Transverse colon (tissue), 4 donors: ENCODE measurements around the gene CLIC5. TPM values are rescaled to one million over a fixed set of nuclear protein-coding genes. Genes with fewer than 3 reads are reported as not detected.
A peak's percentile ranks its signal among the peaks of the same experiment; 100 is the strongest.

Experiments
- DNase-seq: peaks from one replicate; pipeline ENCODE4 v3.0.0-alpha.2; 2019
- H3K27ac ChIP-seq, 4 donors: fragments of 200-600 bp; sonication (generic); 2 replicates each; pipeline ENCODE4 v1.5.1; 2016 to 2018; ENCODE audit warnings: inconsistent platforms in 4 of 4
- H3K27me3 ChIP-seq: fragments of 200-600 bp; sonication (generic); 2 replicates; pipeline ENCODE4 v1.5.1; 2017; ENCODE audit warnings: inconsistent platforms
- H3K36me3 ChIP-seq, 4 donors: fragments of 200-600 bp; sonication (generic); 2 replicates each; pipeline ENCODE4 v1.5.1; 2017 to 2019; ENCODE audit warnings: inconsistent platforms in 4 of 4
- H3K4me1 ChIP-seq, 4 donors: fragments of 200-600 bp; sonication (generic); 2 replicates each; pipeline ENCODE4 v1.5.1; 2017 to 2020; ENCODE audit warnings: inconsistent platforms in 4 of 4
- H3K4me3 ChIP-seq, 4 donors: fragments of 200-600 bp; sonication (generic); 1 replicate in 1 of 4; 2 replicates in 3 of 4; pipeline versions ENCODE4 v1.5.1 to v1.6.1; 2017 to 2019; ENCODE audit warnings: inconsistent platforms in 4 of 4
- H3K9me3 ChIP-seq, 2 donors: fragments of 200-600 bp; sonication (generic); 2 replicates each; pipeline ENCODE4 v1.5.1; 2017 to 2019; ENCODE audit warnings: inconsistent platforms in 2 of 2
- CTCF ChIP-seq, 5 experiments: fragments of 200-600 bp in 3 of 5; fragments of 450-650 bp in 2 of 5; sonication (generic) in 3 of 5; IDR thresholded peaks; 1 replicate in 2 of 5; 2 replicates in 3 of 5; pipeline ENCODE4 v1.5.1; 2016 to 2017; ENCODE audit warnings: antibody characterized with exemption in 5 of 5, inconsistent platforms in 3 of 5, mild to moderate bottlenecking in 2 of 5, moderate library complexity in 1 of 5
- EP300 ChIP-seq: sonication (generic); formaldehyde crosslinking; IDR thresholded peaks from one replicate; pipeline ENCODE4 v1.6.1; 2017; ENCODE audit warnings: antibody characterized with exemption, low read depth
- POLR2A ChIP-seq: fragments of 450-650 bp; IDR thresholded peaks from one replicate; pipeline ENCODE4 v1.6.1; 2016; ENCODE audit warnings: antibody characterized with exemption, mild to moderate bottlenecking, moderate library complexity
- POLR2AphosphoS5 ChIP-seq, 3 donors: sonication (generic); formaldehyde crosslinking; IDR thresholded peaks; one replicate each; pipeline ENCODE4 v1.6.1; 2016; ENCODE audit warnings: antibody characterized with exemption in 3 of 3
- WGBS, 2 donors: methylation state at CpG; one replicate each; pipeline ENCODE4 v1.1.5; 2018; ENCODE audit warnings: low coverage in 1 of 2; 5-methylcytosine and 5-hydroxymethylcytosine counted together
- in situ Hi-C, 4 donors: fragments of 200-750 bp; cut with MboI; loops; one replicate each; pipeline versions ENCODE4 v1.15.0 to v1.15.1; 2017; ENCODE audit warnings: low sequenced_read_pairs in 3 of 4, low pct_ligation_motif_present in 1 of 4, low pct_unique_long_range_greater_than_20kb in 1 of 4
- intact Hi-C: fragments of 100-400 bp; cut with DNase I; formaldehyde crosslinking; loops from one replicate; pipeline ENCODE4 v1.15.1; 2023; ENCODE audit warnings: low total_unique reads
- total RNA-seq, 4 donors: library from RNA; depleted of rRNA; stranded (reverse); fragments of >200 nt; gene quantifications; one replicate each; pipeline ENCODE4 v1.1.0, GENCODE V29; 2016

The CLIC5 gene
- total RNA-seq, 4 donors from 2014 or later: 5.0 to 222 (median 149) TPM

GRCh38 chr6:46011188-46012085, 4.2 kb downstream of the CLIC5 start:
- intact Hi-C loops (no loop called here), in situ Hi-C loops (no loop called here)
- Histone ChIP-seq H3K36me3 (no peaks in the 10 kb centered on the region), H3K27ac (peak overlapping the region; percentile 74 to 91 (median 81)), H3K9me3 (no peaks in the 10 kb centered on the region), H3K4me1 (peaks cover 4 to 58% (median 17%) of the 10 kb centered on the region in 4 donors), H3K4me3 (peak overlapping the region in 1 of 4 donors; percentile 12), H3K27me3 (peaks cover 22% of the 10 kb centered on the region)
- TF ChIP-seq POLR2AphosphoS5 (IDR thresholded peaks at IDR 0.05): peak in 2 of 3 donors; percentile 41 to 78
- peak; percentile 32 for TF ChIP-seq POLR2A
- no peak for TF ChIP-seq CTCF (IDR thresholded peaks at IDR 0.05)
- no peak for TF ChIP-seq EP300
- WGBS, 2 donors: 39 to 45% methylated on average over 4 to 8 of the region's 8 CpGs
- peak; percentile 69 for DNase-seq

- intact Hi-C loops: no loop called here
- no peaks in the 10 kb centered on the region for H3K9me3 ChIP-seq
- peak; percentile 23 for DNase-seq
- peaks cover 17% of the 10 kb centered on the region for H3K27me3 ChIP-seq
- WGBS, 2 donors: 86 to 100% methylated on average over 1 to 5 of the region's 5 CpGs
- TF ChIP-seq POLR2A (no peak), EP300 (no peak), POLR2AphosphoS5 (IDR thresholded peaks at IDR 0.05) (no peak), CTCF (IDR thresholded peaks at IDR 0.05) (no peak)
- H3K4me3 ChIP-seq: peak overlapping the region in 1 of 4 donors; percentile 12
- peak overlapping the region; percentile 74 to 91 (median 81) for H3K27ac ChIP-seq
- in situ Hi-C loops: no loop called here
- peaks cover 4 to 52% (median 15%) of the 10 kb centered on the region in 4 donors for H3K4me1 ChIP-seq
- H3K36me3 ChIP-seq: no peaks in the 10 kb centered on the region
Measured at GRCh38 chr6:46010771-46011170, 4.9 kb downstream of the CLIC5 start.

- peaks cover 4 to 47% (median 12%) of the 10 kb centered on the region in 4 donors for H3K4me1 ChIP-seq
- no peaks in the 10 kb centered on the region for H3K36me3 ChIP-seq
- peaks cover 12% of the 10 kb centered on the region for H3K27me3 ChIP-seq
- WGBS, 2 donors: 54% methylated on average over 3 of the region's 3 CpGs; no CpG with 5 or more reads in 1 of the 2 donors
- intact Hi-C loops: no loop called here
- no peaks in the 10 kb centered on the region for H3K9me3 ChIP-seq
- no peak for DNase-seq
- in situ Hi-C loops: no loop called here
- H3K4me3 ChIP-seq: no peak overlapping the region
- peak overlapping the region in 3 of 4 donors; percentile 79 to 91 (median 83) for H3K27ac ChIP-seq
- TF ChIP-seq CTCF (IDR thresholded peaks at IDR 0.05) (no peak), POLR2A (no peak), EP300 (no peak), POLR2AphosphoS5 (IDR thresholded peaks at IDR 0.05) (no peak)
Measured at GRCh38 chr6:46010270-46010669, 5.4 kb downstream of the CLIC5 start.

GRCh38 chr6:46002264-46002663, 13.4 kb downstream of the CLIC5 start:
- DNase-seq: peak; percentile 56

More at GRCh38 chr6:46002264-46002663, 13.4 kb downstream of the CLIC5 start:
- no peaks in the 10 kb centered on the region for H3K9me3 ChIP-seq
- TF ChIP-seq EP300 (no peak), CTCF (IDR thresholded peaks at IDR 0.05) (no peak), POLR2A (no peak), POLR2AphosphoS5 (IDR thresholded peaks at IDR 0.05) (no peak)
- no peaks in the 10 kb centered on the region for H3K36me3 ChIP-seq
- in situ Hi-C loops (no loop called here), intact Hi-C loops (no loop called here)
- no peaks in the 10 kb centered on the region for H3K27me3 ChIP-seq
- no peak overlapping the region for H3K4me3 ChIP-seq
- H3K27ac ChIP-seq: no peak overlapping the region
- WGBS, 2 donors: 90 to 92% methylated on average over 1 of the region's 1 CpG
- peaks cover 0 to 9% (median 0%) of the 10 kb centered on the region in 4 donors for H3K4me1 ChIP-seq
